PC-3 (cell line): Measurements from ENCODE around the gene PARP4.
"Not testable (repeated sequence)": the region's sequence is repeated elsewhere in the genome, so short reads cannot be mapped to it uniquely, and the experiment has no call there.

ENCODE experiments used
- CTCF ChIP-seq: fragments of 300-600 bp; sonication (generic); conservative IDR thresholded peaks from 2 replicates; pipeline ENCODE4 v1.5.1; 2017; ENCODE audit warnings: antibody characterized with exemption, low read depth, mild to moderate bottlenecking, low read length
- EZH2 ChIP-seq: fragments of 300-600 bp; sonication (generic); IDR thresholded peaks from one replicate; pipeline ENCODE4 v1.6.1; 2017; ENCODE audit warnings: antibody characterized with exemption, mild to moderate bottlenecking, low read length; ENCODE audit not compliant: unreplicated experiment
- EZH2phosphoT487 ChIP-seq: fragments of 300-600 bp; sonication (generic); IDR thresholded peaks from 2 replicates; pipeline ENCODE4 v1.6.1; 2018; ENCODE audit warnings: mild to moderate bottlenecking, antibody characterized with exemption, low read length, borderline replicate concordance

- TF ChIP-seq CTCF, EZH2, EZH2phosphoT487: not testable (repeated sequence)
Measured at GRCh38 chr13:24391771-24392683, 120.6 kb downstream of the PARP4 start.
